ENCODE results near the gene MATCAP1.

GRCh38 chr16:67195676-67196075, 11.9 kb upstream of the MATCAP1 start:
- TF ChIP-seq EZH2phosphoT487 (IDR thresholded peaks at IDR 0.05; ENCODE audit: low read length) (no peak), CTCF (IDR thresholded peaks at IDR 0.05; ENCODE audit: low read length) (no peak)

All from MM.1S (cell line).